ENCODE measurements around the gene PPP2R2C.

The PPP2R2C gene

GRCh38 chr4:6278801-6279197 is 193.6 kb downstream of the PPP2R2C start:
- no peak for DNase-seq

- no peak for DNase-seq
Measured at GRCh38 chr4:6277935-6278800, 194.2 kb downstream of the PPP2R2C start.

GRCh38 chr4:6277139-6277802 is 195.1 kb downstream of the PPP2R2C start:
- DNase-seq, result peak; percentile 55

- DNase-seq, result no peak
Measured at GRCh38 chr4:6275898-6276806, 196.3 kb downstream of the PPP2R2C start.

GRCh38 chr4:6275351-6275750 is 197.1 kb downstream of the PPP2R2C start:
- no peak for DNase-seq

- DNase-seq, result no peak
Measured at GRCh38 chr4:6273661-6273990, 198.8 kb downstream of the PPP2R2C start.

GRCh38 chr4:6272863-6273660 is 199.4 kb downstream of the PPP2R2C start:
- DNase-seq, result no peak

DNA sequence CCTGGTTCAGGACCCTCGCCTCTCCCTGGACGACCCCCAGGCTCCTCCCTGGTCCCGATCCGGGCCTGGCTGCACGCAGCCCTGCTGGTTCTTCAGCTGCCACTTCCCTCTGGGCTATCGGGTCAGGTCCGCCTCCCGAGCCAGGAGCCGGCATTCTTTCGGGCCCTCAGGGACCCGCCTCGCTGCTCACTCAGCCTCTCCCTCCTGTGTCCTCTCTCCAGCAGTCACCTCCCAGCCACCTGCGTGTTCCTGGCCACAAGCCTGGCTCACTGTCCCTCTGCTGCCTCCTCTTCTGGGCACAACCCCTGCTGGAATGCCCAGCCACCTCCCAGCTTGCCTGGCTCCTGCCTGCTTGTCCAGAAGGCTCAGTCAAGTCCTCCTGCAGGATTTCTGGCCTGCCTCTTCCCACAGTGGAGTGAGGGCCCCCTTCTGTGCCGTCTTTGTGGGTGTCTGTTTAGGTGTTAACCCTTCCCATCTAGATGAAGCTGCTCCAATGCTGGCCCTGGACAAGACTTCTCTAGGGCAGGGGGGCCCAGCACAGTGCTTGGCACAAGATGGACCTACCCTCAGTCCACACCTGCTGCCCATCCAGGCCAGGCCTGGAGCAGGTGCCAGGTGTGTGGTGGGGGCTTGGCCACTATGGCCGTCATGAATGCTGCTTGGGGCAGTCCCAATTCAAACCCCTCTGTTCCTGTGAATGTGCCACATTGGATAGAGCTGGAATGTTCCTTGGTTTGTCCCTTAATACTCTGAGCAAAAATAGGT is 200.5 kb downstream of the PPP2R2C start:
- DNase-seq, result no peak

DNA sequence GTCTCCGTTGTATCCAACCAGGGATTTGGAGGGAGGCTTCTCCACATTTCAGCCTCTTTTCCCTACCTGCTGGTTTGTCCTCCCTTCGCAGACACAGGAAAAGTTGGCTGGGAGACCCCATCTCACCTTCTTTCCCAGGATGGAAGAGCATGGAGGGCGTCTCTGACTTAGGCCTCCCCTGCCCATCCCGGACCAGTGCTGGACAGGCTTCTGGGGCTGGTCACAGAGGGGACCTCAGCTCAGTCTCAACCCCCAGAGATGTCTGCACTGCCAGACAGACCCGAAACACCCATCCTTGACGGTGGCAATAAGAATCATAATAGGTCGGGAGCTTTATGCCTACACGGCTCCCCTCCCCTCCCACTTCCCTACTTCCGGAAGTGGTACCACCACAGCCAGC is 201.2 kb downstream of the PPP2R2C start:
- DNase-seq, result no peak

GRCh38 chr4:6270636-6271121 is 201.7 kb downstream of the PPP2R2C start:
- no peak for DNase-seq
